NB4 (cell line): ENCODE results near the gene TBP.

ENCODE experiments used
- DNase-seq: peaks from one replicate; pipeline ENCODE4 v3.0.0; 2010; ENCODE audit warnings: low read depth
- H3K4me3 ChIP-seq: one replicate; pipeline ENCODE4 v1.5.1; 2011; ENCODE audit warnings: mild to moderate bottlenecking, low read depth, low read length, moderate library complexity
- MYC ChIP-seq: IDR thresholded peaks from 2 replicates; pipeline ENCODE4 v1.6.1; 2011; ENCODE audit warnings: low read depth, low read length
- POLR2A ChIP-seq: IDR thresholded peaks from 2 replicates; pipeline ENCODE4 v1.6.1; 2011; ENCODE audit warnings: mild to moderate bottlenecking; ENCODE audit not compliant: insufficient read length; ENCODE audit errors: extremely low read depth
- TF ChIP-seq, protein P1 (sequence below): IDR thresholded peaks from 2 replicates; pipeline ENCODE4 v1.6.1; 2011; ENCODE audit warnings: low read depth, low read length
- TF ChIP-seq, protein P2 (sequence below): IDR thresholded peaks from one replicate; pipeline ENCODE4 v1.5.1; 2012; ENCODE audit warnings: low read depth, low read length

Gene TBP

DNA sequence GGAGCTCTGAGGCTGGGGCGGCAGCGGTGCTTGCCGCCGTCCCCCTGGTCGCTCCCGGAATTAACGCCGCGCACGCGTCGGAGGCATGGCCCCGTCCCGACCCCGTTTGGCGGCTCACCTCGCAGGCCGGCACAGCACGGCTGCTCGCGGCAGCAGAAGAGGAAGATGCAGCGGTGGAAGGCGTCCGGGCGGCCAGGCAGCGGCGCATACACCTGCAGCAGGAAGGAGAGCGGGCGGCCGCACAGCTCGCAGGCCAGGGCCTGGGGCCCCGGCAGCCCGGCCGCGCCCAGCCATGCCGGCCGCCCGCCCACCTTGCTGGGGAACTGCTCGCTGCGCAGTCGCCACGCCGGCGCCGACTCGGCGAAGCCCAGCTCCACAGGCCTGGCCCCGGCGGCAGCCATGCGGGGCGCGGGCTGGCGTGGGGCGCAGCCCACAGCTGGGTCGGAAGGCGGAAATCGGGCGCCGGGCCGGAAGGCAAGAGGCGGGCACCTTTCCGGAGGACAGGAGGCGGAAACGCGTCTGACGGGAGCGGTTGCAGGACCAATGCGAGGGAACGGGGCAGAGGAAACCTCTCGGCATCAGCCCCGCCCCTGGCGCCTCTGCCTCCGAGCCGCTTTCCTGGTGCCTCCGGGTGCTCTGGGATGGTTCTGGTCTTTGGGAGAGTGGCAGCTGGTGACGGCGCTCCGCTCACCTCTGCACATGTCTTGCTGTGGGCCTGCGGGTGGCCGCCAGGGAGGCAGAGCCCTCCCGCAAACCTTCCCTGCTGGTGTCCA lies 30.2 kb downstream of the TBP start, which contains the start of gene PDCD2:
Gene PDCD2 (minus strand): TSS at position 457 of the 773 bp plus-strand sequence. CDS start 56 bp downstream, at position 401.
- TF ChIP-seq, protein P1, sequence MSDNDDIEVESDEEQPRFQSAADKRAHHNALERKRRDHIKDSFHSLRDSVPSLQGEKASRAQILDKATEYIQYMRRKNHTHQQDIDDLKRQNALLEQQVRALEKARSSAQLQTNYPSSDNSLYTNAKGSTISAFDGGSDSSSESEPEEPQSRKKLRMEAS: peak; percentile 64
- TF ChIP-seq MYC (peak; percentile 84; the same call in 1 of the 2 replicates), POLR2A (peak; percentile 88)
- TF ChIP-seq, protein P2, sequence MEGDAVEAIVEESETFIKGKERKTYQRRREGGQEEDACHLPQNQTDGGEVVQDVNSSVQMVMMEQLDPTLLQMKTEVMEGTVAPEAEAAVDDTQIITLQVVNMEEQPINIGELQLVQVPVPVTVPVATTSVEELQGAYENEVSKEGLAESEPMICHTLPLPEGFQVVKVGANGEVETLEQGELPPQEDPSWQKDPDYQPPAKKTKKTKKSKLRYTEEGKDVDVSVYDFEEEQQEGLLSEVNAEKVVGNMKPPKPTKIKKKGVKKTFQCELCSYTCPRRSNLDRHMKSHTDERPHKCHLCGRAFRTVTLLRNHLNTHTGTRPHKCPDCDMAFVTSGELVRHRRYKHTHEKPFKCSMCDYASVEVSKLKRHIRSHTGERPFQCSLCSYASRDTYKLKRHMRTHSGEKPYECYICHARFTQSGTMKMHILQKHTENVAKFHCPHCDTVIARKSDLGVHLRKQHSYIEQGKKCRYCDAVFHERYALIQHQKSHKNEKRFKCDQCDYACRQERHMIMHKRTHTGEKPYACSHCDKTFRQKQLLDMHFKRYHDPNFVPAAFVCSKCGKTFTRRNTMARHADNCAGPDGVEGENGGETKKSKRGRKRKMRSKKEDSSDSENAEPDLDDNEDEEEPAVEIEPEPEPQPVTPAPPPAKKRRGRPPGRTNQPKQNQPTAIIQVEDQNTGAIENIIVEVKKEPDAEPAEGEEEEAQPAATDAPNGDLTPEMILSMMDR: no peak
- H3K4me3 ChIP-seq: peak within 1 kb of the TSS; percentile 88
- DNase-seq: peak; percentile 98

DNA sequence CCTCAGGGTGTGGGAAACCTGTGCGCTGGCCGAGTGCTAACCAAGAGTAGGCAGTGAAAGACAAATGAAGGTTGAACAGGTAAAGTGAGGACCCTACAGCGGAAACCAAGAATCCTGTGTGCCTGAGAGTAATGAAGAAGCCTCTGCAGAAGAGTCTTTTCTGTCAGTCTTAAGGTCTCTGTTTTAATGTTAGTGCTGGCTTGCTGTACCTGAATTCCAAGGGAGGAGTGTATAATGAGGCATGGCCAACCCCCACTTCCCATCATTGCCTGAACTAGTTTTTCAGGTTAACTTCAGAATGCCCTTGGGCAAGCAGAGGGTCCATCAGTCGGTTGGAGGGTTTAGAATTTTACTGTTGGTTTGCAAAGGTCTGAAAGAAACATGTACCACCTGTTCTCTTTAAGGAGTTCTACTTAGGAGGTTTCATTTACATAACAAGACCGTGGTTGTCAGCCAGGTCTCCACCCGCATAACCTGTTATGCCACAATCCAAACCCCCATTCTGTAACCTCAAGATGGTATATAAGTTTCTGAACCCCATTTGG lies 30.9 kb downstream of the TBP start:
- peak; percentile 18 for DNase-seq
- TF ChIP-seq, protein P2: no peak
- TF ChIP-seq, protein P1: no peak
- TF ChIP-seq MYC: no peak
- peak overlapping the region; percentile 88 for H3K4me3 ChIP-seq

DNA sequence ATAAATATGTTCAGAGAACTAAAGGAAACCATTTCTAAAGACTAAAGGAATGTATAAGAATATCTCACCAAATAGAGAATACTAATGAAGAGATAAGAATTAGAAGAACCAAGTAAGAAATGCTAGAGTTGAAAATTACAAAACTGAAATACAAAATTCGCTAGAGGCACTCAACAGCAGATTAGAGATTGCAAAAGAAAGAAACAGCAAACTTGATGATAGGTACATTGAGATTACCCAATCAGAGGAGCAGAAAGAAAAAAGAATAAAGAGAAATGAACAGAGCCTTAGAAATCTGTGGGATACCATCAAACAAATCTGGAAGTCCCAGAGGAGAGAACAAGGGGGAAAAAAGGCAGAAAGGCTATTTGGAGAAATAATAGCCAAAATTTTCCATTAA lies 36.6 kb downstream of the TBP start:
- TF ChIP-seq POLR2A (no peak), MYC (no peak)
- TF ChIP-seq, protein P1: no peak
- TF ChIP-seq, protein P2: no peak
- no peak overlapping the region for H3K4me3 ChIP-seq
- DNase-seq: no peak

DNA sequence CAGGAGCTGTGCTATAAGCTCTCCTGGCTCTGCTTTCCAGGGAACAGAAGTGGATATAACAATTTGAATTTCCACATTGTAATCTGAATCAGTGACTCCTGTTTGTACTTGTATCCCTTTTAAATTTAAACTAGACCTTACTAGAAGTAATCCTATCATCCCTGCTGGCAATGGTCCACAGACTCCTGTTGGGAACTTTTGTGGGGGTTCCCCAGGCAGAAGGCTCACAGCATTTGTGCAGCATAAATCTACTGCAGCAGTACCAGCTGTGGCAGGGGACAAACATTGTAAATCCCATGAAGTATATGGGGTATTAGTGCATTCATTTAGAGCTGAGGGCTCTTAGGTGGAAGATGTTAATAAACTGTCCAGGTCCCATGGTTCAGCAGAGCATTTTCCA lies 42.3 kb downstream of the TBP start:
- TF ChIP-seq, protein P1: no peak
- TF ChIP-seq, protein P2: no peak
- TF ChIP-seq MYC (no peak), POLR2A (no peak)
- H3K4me3 ChIP-seq: no peak overlapping the region
- no peak for DNase-seq

DNA sequence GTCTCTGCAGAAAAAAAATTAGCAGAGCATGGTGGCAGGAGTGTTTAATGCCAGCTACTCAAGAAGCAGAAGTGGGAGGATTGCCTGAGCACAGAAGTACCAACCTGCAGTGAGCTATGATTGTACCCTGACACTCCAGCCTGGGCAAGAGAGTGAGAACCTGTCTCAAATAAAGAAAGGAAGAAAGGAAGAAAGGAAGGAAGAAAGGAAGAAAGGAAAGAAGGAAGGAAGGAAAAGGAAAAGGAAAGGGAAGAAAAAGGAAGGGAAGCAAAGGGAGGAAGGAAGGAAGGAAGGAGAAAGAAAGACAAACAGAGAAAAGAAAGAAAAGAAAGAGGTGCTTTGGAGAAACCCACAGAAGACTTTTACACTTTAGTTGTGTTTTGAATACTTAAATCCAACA lies 43.1 kb downstream of the TBP start:
- DNase-seq: no peak
- TF ChIP-seq MYC (no peak), POLR2A (no peak)
- TF ChIP-seq, protein P1: no peak
- TF ChIP-seq, protein P2: no peak

More for the DNA sequence above, 43.1 kb downstream of the TBP start:
- no peak overlapping the region for H3K4me3 ChIP-seq
